Thoracic aorta (tissue), 2 donors: ENCODE results near the gene PIWIL4. TPM values are rescaled to one million over a fixed set of nuclear protein-coding genes. Genes with fewer than 3 reads are reported as not detected.

Source experiments
- ATAC-seq: fragments of 150-250 bp; one replicate; pipeline ENCODE4 v1.8.0; 2017; ENCODE audit warnings: low read depth; ENCODE audit not compliant: insufficient number of reproducible peaks, low FRiP score
- DNase-seq: peaks from one replicate; pipeline ENCODE4 v3.0.0-alpha.2; 2020; ENCODE audit warnings: low spot score
- H3K27ac ChIP-seq, 2 donors: fragments of 200-600 bp; sonication (generic); 1 replicate in 1 of 2; 2 replicates in 1 of 2; pipeline ENCODE4 v1.5.1; 2016; ENCODE audit warnings: mild to moderate bottlenecking in 2 of 2, moderate library complexity in 2 of 2
- H3K27me3 ChIP-seq: fragments of 200-600 bp; sonication (generic); replicated peaks from 2 replicates; pipeline ENCODE4 v1.6.0; 2016; ENCODE audit warnings: mild to moderate bottlenecking; ENCODE audit not compliant: insufficient read depth
- H3K36me3 ChIP-seq: fragments of 200-600 bp; sonication (generic); one replicate; pipeline ENCODE4 v1.5.1; 2016
- H3K4me1 ChIP-seq, 2 donors: fragments of 200-600 bp; sonication (generic); 1 replicate in 1 of 2; 2 replicates in 1 of 2; pipeline versions ENCODE4 v1.5.1 to v1.6.0; 2016; ENCODE audit warnings: low read depth in 2 of 2, mild to moderate bottlenecking in 1 of 2; ENCODE audit not compliant: control insufficient read depth in 1 of 2
- H3K4me3 ChIP-seq: fragments of 200-600 bp; sonication (generic); 2 replicates; pipeline ENCODE4 v1.5.1; 2016; ENCODE audit warnings: mild to moderate bottlenecking
- H3K9me3 ChIP-seq: fragments of 200-600 bp; sonication (generic); 2 replicates; pipeline ENCODE4 v1.5.1; 2016
- total RNA-seq, 2 donors: library from RNA; depleted of rRNA; stranded (reverse); fragments of >200 nt; gene quantifications; one replicate each; pipeline versions ENCODE4 v1.1.0 to v1.2.3, GENCODE V29; 2016
- TF ChIP-seq, protein P1 (sequence below): fragments of 200-600 bp; sonication (generic); IDR thresholded peaks from one replicate; pipeline ENCODE4 v1.5.1; 2019; ENCODE audit warnings: antibody characterized with exemption

PIWIL4 gene
- total RNA-seq, 2 donors from 2014 or later, result 11.5 to 13.5 TPM

DNA sequence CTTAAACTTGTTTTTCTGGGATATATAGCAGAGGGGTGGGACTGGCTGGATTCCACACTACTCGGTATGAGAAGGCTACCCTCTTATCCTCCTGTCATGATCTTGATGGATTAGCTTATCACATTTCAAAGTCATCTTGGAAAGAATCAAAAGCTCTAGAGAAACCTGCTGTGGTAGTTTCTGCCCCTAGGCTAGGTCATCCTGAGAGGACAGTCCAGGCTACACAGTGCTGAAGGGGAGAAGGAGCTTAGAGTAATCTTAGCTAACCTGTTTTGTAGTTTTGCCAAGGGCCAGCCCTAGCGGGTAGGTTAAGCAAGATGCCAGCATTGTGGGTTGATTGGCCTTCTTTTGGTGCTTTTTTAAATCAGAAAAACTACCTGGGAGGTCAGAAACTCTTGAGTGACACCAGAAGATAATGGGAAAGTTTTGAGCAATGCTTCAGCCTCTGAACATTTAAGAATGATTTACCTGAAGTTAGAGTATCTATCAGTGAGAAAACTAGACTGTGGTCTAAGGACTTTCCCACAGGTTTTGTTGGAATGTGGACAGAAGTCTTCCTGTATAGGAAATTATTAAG, 21.3 kb downstream of the PIWIL4 start:
- H3K4me1 ChIP-seq, result no peaks in the 10 kb centered on the region
- TF ChIP-seq, protein P1, sequence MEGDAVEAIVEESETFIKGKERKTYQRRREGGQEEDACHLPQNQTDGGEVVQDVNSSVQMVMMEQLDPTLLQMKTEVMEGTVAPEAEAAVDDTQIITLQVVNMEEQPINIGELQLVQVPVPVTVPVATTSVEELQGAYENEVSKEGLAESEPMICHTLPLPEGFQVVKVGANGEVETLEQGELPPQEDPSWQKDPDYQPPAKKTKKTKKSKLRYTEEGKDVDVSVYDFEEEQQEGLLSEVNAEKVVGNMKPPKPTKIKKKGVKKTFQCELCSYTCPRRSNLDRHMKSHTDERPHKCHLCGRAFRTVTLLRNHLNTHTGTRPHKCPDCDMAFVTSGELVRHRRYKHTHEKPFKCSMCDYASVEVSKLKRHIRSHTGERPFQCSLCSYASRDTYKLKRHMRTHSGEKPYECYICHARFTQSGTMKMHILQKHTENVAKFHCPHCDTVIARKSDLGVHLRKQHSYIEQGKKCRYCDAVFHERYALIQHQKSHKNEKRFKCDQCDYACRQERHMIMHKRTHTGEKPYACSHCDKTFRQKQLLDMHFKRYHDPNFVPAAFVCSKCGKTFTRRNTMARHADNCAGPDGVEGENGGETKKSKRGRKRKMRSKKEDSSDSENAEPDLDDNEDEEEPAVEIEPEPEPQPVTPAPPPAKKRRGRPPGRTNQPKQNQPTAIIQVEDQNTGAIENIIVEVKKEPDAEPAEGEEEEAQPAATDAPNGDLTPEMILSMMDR, result no peak
- no peaks in the 10 kb centered on the region for H3K9me3 ChIP-seq
- H3K27me3 ChIP-seq, result no peaks in the 10 kb centered on the region
- ATAC-seq, result no peak
- peaks cover 9% of the 10 kb centered on the region for H3K36me3 ChIP-seq
- H3K27ac ChIP-seq, result no peak overlapping the region
- H3K4me3 ChIP-seq, result no peak overlapping the region
- DNase-seq, result no peak

- TF ChIP-seq, protein P1, result no peak
- Histone ChIP-seq H3K36me3 (peaks cover 9% of the 10 kb centered on the region), H3K27ac (no peak overlapping the region), H3K9me3 (no peaks in the 10 kb centered on the region), H3K4me1 (no peaks in the 10 kb centered on the region), H3K27me3 (no peaks in the 10 kb centered on the region), H3K4me3 (no peak overlapping the region)
- DNase-seq, result no peak
- no peak for ATAC-seq
Observed at GRCh38 chr11:94590352-94591041, 23.3 kb downstream of the PIWIL4 start.

- TF ChIP-seq, protein P1, result no peak
- peaks cover 9% of the 10 kb centered on the region for H3K36me3 ChIP-seq
- no peaks in the 10 kb centered on the region for H3K9me3 ChIP-seq
- no peak for DNase-seq
- H3K4me3 ChIP-seq, result no peak overlapping the region
- H3K27ac ChIP-seq, result no peak overlapping the region
- no peak for ATAC-seq
- H3K4me1 ChIP-seq, result peaks cover 0 to 6% of the 10 kb centered on the region in 2 donors
- no peaks in the 10 kb centered on the region for H3K27me3 ChIP-seq
Observed at GRCh38 chr11:94593030-94593429, 25.9 kb downstream of the PIWIL4 start.

DNA sequence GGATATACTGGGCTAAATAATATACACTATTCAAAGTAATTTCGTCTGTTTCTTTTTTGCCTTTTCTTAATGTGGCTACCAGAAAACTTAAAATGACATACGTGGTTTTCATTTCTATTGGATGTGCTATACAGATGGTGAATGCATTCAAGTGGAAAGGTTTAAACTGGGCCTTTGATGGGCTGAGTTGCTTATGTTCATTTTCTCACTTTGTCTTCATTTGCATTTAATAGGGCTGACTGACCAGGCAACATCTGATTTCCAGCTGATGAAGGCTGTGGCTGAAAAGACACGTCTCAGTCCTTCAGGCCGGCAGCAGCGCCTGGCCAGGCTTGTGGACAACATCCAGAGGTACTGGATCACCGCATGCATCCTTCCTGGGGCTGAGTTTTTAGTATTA, 27.9 kb downstream of the PIWIL4 start:
- TF ChIP-seq, protein P1, result no peak
- ATAC-seq (no peak), DNase-seq (no peak)
- peaks cover 0 to 6% of the 10 kb centered on the region in 2 donors for H3K4me1 ChIP-seq
- no peaks in the 10 kb centered on the region for H3K9me3 ChIP-seq
- H3K27me3 ChIP-seq, result no peaks in the 10 kb centered on the region
- H3K27ac ChIP-seq, result no peak overlapping the region
- peaks cover 6% of the 10 kb centered on the region for H3K36me3 ChIP-seq
- H3K4me3 ChIP-seq, result no peak overlapping the region

DNA sequence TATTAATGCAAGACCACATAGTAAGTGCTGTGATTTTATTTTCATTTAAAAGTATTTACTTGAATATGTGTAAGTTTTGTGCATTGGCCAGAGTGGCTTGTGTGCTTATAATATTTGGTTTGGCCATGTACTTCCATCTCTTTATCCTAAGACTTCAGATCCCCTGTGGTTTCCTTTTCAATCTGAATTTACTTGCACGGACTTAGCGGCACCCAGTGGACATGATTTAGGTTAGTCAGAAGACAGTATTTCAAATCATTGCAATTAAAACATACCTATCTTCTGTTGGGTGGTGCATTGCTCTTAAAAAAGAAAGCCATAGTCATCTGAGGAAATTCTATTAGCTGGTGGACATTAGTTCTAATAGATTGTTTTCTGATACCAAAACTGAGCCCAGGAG, 30.7 kb downstream of the PIWIL4 start:
- DNase-seq, result no peak
- no peaks in the 10 kb centered on the region for H3K27me3 ChIP-seq
- no peak overlapping the region for H3K4me3 ChIP-seq
- H3K9me3 ChIP-seq, result no peaks in the 10 kb centered on the region
- peaks cover 6% of the 10 kb centered on the region for H3K36me3 ChIP-seq
- peaks cover 0 to 6% of the 10 kb centered on the region in 2 donors for H3K4me1 ChIP-seq
- ATAC-seq, result no peak
- TF ChIP-seq, protein P1, result no peak
- H3K27ac ChIP-seq, result no peak overlapping the region
